HG03175 (cell line): Measurements from ENCODE around the gene LARGE1.

Experiments used
- ATAC-seq: cut with Tn5 transposase; IDR thresholded peaks from one replicate; pipeline ENCODE4 v1.9.1; 2021; ENCODE audit warnings: mild to moderate bottlenecking, moderate library complexity; ENCODE audit not compliant: unreplicated experiment

LARGE1 gene

GRCh38 chr22:33829546-33830280 lies 90.6 kb downstream of the LARGE1 start:
- ATAC-seq = no peak

DNA sequence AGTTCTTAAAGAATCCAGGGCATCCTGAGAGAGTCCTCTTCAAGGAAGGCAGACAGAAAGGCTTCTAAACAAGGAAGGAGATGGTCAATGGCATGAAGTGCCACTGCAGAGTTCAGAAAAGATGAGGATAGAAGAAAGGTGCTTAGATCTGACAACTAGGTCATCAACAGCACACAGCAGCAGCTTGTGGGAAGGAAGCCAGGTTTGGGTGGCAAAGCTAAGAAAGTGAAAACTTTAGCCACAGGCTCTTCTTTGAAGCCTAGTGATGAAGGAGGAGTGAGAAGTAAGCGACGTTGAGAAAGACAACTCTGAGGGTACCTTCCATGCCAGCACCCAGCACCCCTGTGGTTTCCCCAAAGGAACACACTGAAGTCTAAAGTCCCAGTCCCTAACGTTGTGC lies 92.0 kb downstream of the LARGE1 start:
- no peak for ATAC-seq

DNA sequence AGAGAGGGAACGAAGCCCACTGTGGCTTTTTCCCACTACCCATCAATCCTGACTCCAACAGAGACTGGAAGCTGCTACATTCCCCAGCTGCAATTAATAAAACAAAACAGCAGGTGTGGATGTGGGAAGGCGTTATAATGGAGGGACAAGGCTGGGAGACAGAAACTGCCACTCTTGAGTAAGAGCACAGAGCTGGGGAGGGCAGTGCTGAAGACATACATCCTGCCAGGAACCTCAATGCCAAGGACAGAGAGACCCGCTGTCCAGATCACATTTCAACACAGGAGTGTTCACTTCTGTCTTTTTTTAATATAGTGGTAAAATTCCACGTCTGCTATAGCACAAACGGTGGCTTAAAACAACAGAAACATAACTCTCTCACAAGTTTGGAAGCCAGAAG lies 94.5 kb downstream of the LARGE1 start:
- no peak for ATAC-seq

DNA sequence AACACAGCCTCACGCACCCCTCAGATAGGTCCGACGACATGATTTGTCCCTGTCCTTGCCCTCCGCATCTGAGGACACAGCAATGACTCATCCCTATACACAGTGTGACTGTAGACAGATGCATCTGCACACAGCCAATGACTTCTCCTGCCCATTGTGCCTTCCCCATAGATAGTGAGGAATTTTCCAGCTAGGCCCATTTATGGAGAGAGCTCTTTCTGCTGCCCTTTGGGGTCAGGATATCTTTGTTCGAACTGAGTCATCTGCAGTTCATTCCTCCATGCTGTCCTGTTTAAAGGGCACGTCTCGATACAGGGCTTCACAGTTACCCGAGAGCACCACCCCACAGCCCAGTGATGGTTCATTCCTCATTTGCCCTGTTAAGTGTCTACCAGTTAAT lies 96.7 kb downstream of the LARGE1 start:
- no peak for ATAC-seq

- ATAC-seq = no peak
These were observed 99.0 kb downstream of the LARGE1 start for GRCh38 chr22:33821290-33821689.

GRCh38 chr22:33819743-33820142 lies 100.5 kb downstream of the LARGE1 start:
- ATAC-seq = no peak

DNA sequence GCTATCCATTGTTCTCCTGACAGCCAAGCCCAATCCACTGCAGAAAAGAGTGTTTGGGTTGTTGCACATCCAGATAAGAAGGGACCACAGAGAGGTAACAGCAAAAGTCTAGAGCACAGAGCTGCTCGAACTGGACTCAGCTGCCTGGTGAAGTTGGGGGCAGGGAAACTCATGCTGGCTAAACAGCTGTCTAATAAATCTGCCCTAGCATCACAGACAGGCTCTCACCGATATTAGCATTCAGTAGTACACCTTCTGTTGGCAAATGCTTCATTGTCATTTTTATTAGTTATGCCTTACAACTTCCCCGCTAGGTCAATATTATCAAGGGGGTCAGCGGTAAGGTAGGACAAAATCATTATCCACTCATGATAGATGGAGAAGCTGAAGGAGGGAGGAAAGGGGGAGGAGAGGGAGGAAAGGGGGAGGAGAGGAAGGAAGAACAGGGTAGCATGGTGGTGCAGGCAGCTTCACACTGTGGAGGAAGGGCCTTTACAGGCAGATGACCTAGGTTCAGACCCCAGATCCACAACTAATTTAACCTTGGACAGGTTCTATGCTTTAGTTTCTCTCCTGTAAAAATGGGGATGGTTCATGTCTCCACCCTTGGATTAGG lies 102.7 kb downstream of the LARGE1 start:
- ATAC-seq = no peak

DNA sequence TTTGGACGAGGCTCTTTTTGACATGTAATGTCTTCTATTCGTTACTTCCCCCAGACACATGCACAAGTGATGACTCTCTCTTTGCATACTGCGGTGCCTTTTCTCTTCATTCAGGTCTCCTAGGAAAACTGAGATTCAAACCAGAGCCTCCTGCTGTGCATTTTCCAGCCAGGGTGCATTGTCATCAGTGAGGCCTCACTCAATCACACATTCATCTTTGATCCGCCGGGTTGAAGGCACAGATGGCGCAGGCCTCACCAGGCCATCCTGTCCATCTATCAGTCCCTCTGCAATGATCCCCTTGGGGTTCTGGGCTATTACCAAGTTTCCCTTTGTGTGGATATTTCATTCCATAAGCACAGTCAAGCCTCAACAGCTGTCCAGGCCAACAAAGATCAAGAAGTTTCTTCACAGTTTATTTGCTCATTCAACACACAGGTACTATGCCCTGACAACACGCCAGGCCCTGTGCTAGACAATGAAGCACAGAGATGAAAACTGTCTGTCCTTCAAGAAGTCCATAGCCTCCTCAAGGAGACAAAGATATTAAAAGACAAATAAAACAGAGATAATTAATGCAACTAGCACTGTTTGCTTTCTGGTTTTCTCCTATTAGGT lies 107.8 kb downstream of the LARGE1 start:
- no peak for ATAC-seq

DNA sequence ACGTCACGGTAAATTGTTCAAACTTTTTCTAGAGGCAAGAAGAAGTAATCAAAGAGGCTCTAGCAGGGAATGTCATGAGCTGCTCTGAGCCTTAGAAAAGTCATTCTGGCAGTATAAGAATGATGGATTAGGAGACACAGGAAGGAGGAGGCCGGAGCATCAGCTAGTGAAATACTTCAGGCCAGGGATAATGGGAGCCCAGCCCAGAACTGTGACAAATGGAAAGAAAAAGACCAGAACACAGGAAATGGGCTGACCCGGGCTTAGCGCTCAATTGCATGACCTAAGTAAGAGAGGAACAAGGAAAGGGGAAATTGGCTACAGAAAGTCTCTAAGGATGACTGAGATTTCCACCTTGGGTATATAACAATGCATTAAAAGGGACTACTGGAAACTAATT lies 108.6 kb downstream of the LARGE1 start:
- no peak for ATAC-seq

DNA sequence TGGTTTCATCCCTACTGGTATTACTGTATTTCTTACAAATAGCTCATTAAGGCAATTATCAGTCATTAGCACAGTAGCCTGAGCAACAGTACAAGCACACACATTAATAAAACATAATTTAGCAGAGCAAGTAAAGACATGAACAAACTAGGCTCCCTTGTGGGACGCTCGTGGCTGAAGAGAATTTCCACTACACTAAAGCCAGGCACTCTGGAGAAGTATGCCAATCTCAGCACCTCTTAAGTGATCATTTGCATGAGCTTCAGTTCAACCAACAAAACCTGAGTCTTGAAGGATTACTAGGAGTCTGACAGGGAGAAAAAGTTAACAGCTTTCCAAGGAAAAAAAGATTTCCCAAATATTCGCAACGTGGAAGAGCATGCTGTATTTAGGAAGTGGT lies 109.1 kb downstream of the LARGE1 start:
- ATAC-seq = no peak

DNA sequence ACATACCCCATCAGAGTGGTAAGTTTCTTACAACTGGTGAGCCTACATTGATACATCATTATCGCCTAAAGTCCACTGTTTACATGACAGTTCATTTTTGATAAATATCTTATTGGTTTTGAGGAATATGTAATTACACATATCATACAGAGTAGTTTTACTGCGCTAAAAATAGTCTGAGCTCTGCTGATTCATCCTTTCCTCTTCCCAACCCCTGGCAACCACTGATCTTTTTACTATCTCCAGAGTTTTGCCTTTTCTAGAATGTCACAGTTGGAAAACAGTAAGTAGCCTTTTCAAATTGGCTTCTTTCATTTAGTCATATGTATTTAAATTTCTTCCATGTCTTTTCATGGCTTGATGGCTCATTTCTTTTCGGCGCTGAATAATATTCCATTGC lies 112.8 kb downstream of the LARGE1 start:
- ATAC-seq = no peak

DNA sequence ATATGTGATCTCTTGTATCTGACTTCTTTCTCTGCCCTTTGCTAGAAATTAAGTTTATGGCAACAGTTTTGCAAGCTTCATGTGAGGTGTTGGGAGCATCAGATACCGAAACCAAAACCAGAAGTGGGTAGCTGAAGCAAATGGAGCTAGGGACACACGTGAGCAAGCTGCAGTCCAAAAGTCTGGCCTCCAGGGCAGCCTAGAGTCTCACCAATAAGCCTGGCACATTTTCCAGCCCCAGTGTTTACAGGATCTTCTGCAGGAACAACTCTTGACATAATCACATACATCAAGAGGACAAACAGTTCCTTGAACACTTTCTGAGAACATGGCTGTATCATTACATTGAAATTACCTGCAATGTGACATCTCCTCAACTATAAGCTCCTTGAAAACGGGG lies 114.1 kb downstream of the LARGE1 start:
- ATAC-seq = no peak

- ATAC-seq = no peak
These were observed 116.6 kb downstream of the LARGE1 start for GRCh38 chr22:33803371-33804282.

- no peak for ATAC-seq
These were observed 121.9 kb downstream of the LARGE1 start for GRCh38 chr22:33798401-33798800.

GRCh38 chr22:33796494-33796893 lies 123.8 kb downstream of the LARGE1 start:
- no peak for ATAC-seq

DNA sequence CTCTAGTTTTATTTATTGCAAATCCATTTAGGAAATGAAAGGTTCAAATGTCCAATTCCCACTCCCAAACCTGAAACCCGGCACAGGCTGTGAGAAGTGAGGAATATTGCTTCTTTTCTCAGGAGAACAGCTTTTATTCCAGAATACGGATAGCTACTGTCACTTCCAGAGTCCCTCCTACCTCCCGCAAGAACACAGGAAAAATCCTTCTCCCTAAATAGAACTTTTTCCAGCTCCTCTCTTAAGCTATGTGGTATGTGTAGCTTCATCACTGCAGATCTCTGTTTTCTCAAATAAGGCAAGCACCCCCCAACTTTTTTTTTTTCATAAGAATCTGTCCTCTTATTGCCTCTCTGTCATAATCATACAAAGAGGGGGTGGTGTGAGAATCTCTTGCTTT lies 126.8 kb downstream of the LARGE1 start:
- no peak for ATAC-seq

DNA sequence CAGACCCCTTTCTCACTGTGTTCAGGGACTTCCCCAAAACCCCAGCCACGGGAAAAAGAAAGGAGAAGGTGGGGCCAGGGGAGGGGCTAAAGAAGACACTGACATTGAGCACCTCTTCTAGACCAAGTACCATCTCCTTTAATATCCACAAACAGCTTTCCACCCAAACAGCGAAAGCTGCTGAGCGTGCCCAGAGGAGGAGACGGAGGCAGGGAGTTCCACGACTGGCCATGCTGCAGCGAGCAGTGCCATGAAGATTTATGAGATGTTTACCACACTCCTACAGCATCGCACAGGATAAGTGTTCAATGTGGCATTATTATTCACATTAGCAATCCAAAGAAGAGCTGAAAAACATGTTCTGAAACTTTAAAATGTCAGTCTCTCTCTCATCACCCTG lies 127.4 kb downstream of the LARGE1 start:
- ATAC-seq = no peak

GRCh38 chr22:33789690-33790253 lies 130.5 kb downstream of the LARGE1 start:
- ATAC-seq = no peak

GRCh38 chr22:33788927-33789326 lies 131.3 kb downstream of the LARGE1 start:
- no peak for ATAC-seq

- ATAC-seq = peak; percentile 59
These were observed 132.4 kb downstream of the LARGE1 start for GRCh38 chr22:33787645-33788456.
